ENCODE results near the gene PXMP2.

DNA sequence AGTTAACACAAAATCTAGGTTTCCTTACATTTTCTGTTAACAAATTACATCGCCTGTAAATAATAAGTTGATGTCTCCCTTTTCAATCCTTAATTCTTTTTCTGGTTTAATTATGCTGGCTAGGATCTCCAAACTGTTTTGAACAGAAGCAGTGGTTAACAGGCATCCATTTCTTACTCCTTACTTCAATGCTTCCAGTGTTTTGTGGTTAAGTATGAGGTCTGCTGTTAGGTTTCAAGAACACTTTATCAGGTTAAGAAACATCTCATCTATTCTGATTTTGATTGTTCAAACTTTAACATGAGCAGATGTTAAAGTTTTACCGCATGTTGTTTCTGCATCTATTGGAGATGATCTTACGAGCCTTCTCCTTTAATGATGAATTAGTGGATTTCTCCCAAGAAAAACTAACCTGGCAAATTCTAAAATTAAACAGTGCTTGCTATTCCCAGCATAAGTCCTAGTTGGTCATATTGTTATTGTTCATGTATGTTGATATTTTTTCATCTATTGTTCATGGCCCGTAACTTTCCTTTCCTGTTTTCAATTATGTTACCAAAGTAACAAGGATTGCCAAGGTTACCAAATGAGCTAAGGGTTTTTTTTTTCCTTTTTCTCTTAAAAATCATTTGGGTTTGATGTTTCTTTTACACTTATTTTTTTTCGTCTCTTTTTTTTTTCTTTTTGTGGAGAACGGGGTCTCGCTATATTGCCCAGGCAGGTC is 33.7 kb upstream of the PXMP2 start:
- TF ChIP-seq, protein P1, sequence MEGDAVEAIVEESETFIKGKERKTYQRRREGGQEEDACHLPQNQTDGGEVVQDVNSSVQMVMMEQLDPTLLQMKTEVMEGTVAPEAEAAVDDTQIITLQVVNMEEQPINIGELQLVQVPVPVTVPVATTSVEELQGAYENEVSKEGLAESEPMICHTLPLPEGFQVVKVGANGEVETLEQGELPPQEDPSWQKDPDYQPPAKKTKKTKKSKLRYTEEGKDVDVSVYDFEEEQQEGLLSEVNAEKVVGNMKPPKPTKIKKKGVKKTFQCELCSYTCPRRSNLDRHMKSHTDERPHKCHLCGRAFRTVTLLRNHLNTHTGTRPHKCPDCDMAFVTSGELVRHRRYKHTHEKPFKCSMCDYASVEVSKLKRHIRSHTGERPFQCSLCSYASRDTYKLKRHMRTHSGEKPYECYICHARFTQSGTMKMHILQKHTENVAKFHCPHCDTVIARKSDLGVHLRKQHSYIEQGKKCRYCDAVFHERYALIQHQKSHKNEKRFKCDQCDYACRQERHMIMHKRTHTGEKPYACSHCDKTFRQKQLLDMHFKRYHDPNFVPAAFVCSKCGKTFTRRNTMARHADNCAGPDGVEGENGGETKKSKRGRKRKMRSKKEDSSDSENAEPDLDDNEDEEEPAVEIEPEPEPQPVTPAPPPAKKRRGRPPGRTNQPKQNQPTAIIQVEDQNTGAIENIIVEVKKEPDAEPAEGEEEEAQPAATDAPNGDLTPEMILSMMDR (optimal IDR thresholded peaks at IDR 0.05 in 1 of 3, IDR thresholded peaks at IDR 0.05 in 1 of 3, conservative IDR thresholded peaks at IDR 0.05 in 1 of 3; ENCODE audit: extremely low read depth in 1 of 3, insufficient read depth in 2 of 3, low read length in 3 of 3) = no peak
- no peak for TF ChIP-seq EZH2 (IDR thresholded peaks at IDR 0.05; ENCODE audit: low read length)
